HG03103 (cell line): ENCODE measurements around the gene CALM3.

Source experiments
- ATAC-seq: cut with Tn5 transposase; IDR thresholded peaks from one replicate; pipeline ENCODE4 v1.9.1; 2021; ENCODE audit warnings: low read depth; ENCODE audit not compliant: unreplicated experiment

CALM3 gene

GRCh38 chr19:46634045-46634655, 33.0 kb downstream of the CALM3 start:
- ATAC-seq, result peak; percentile 56

GRCh38 chr19:46634656-46635218, 33.6 kb downstream of the CALM3 start:
- ATAC-seq, result no peak

GRCh38 chr19:46635920-46636761, 35.0 kb downstream of the CALM3 start, which contains the start of gene GNG8:
Gene GNG8 (minus strand): TSS chr19:46636202. CDS start chr19:46634682, 1,520 bp downstream.
- no peak for ATAC-seq

GRCh38 chr19:46637224-46637623, 36.1 kb downstream of the CALM3 start:
- ATAC-seq, result no peak

- ATAC-seq, result no peak
Measured at GRCh38 chr19:46639358-46640182, 38.4 kb downstream of the CALM3 start.

GRCh38 chr19:46640656-46641055, 39.5 kb downstream of the CALM3 start:
- ATAC-seq, result no peak

- no peak for ATAC-seq
Measured at GRCh38 chr19:46644720-46645119, 43.6 kb downstream of the CALM3 start.

GRCh38 chr19:46646402-46646801, 45.3 kb downstream of the CALM3 start:
- no peak for ATAC-seq

- ATAC-seq, result no peak
Measured at GRCh38 chr19:46648060-46648960, 47.2 kb downstream of the CALM3 start.

GRCh38 chr19:46648961-46649960, 48.1 kb downstream of the CALM3 start:
- ATAC-seq, result no peak

GRCh38 chr19:46650445-46650844, 49.3 kb downstream of the CALM3 start:
- no peak for ATAC-seq

GRCh38 chr19:46654621-46655152, 53.6 kb downstream of the CALM3 start:
- ATAC-seq, result no peak

GRCh38 chr19:46656541-46656940, 55.4 kb downstream of the CALM3 start:
- no peak for ATAC-seq

- no peak for ATAC-seq
Measured at GRCh38 chr19:46659151-46660007, 58.2 kb downstream of the CALM3 start.

GRCh38 chr19:46660008-46660517, 58.9 kb downstream of the CALM3 start:
- ATAC-seq, result no peak
